Astrocyte (in vitro differentiated cells and primary cell): ENCODE data around the gene CTBP2. TPM values are rescaled to one million over a fixed set of nuclear protein-coding genes. Genes with fewer than 3 reads are reported as not detected.

Experiments
- DNase-seq: peaks from one replicate; pipeline ENCODE4 v3.0.0-alpha.2; 2010; ENCODE audit warnings: low read depth
- FAIRE-seq: peaks from 2 replicates; lab custom pipeline; 2011; peaks lifted over from hg19 to GRCh38; lab: Jason Lieb, UNC
- H2AFZ ChIP-seq: 2 replicates; pipeline ENCODE4 v1.6.0; 2012; ENCODE audit warnings: low read depth, low read length, inconsistent platforms
- H3K27ac ChIP-seq: 2 replicates; pipeline ENCODE4 v1.5.1; 2011; ENCODE audit warnings: low read depth, low read length, inconsistent platforms
- H3K27me3 ChIP-seq: 2 replicates; pipeline ENCODE4 v1.6.0; 2011; ENCODE audit warnings: low read length, inconsistent platforms; ENCODE audit not compliant: insufficient read depth
- H3K36me3 ChIP-seq: 2 replicates; pipeline ENCODE4 v1.5.1; 2011; ENCODE audit warnings: low read length, inconsistent platforms; ENCODE audit not compliant: insufficient read depth
- H3K4me1 ChIP-seq: 2 replicates; pipeline ENCODE4 v1.5.1; 2011; ENCODE audit warnings: low read length, inconsistent platforms; ENCODE audit not compliant: insufficient read depth
- H3K4me2 ChIP-seq: 2 replicates; pipeline ENCODE4 v1.6.0; 2012; ENCODE audit warnings: low read length, inconsistent platforms
- H3K4me3 ChIP-seq: 2 replicates; pipeline ENCODE4 v1.5.1; 2011; ENCODE audit warnings: low read depth, mild to moderate bottlenecking, low read length, inconsistent platforms; ENCODE audit not compliant: insufficient read depth
- H3K79me2 ChIP-seq: 2 replicates; pipeline ENCODE4 v1.6.0; 2012; ENCODE audit warnings: mild to moderate bottlenecking, low read length, inconsistent platforms; ENCODE audit not compliant: insufficient read depth
- H3K9ac ChIP-seq: 2 replicates; pipeline ENCODE4 v1.6.0; 2012; ENCODE audit warnings: mild to moderate bottlenecking, low read length, inconsistent platforms
- H3K9me3 ChIP-seq: 2 replicates; pipeline ENCODE4 v1.5.1; 2012; ENCODE audit warnings: low read depth, mild to moderate bottlenecking, low read length, inconsistent platforms; ENCODE audit not compliant: insufficient read depth
- H4K20me1 ChIP-seq: 2 replicates; pipeline ENCODE4 v1.6.0; 2012; ENCODE audit warnings: low read length, inconsistent platforms; ENCODE audit not compliant: insufficient read depth
- H3K27ac Mint-ChIP-seq: one replicate; pipeline ENCODE4 v1.8.0; 2021; ENCODE audit warnings: mild to moderate bottlenecking, mixed read lengths; ENCODE audit not compliant: unreplicated experiment
- H3K27me3 Mint-ChIP-seq: one replicate; pipeline ENCODE4 v1.8.0; 2021; ENCODE audit warnings: low read depth, mixed read lengths; ENCODE audit not compliant: unreplicated experiment
- H3K36me3 Mint-ChIP-seq: one replicate; pipeline ENCODE4 v1.8.0; 2021; ENCODE audit warnings: low read depth, mixed read lengths; ENCODE audit not compliant: unreplicated experiment
- H3K4me1 Mint-ChIP-seq: one replicate; pipeline ENCODE4 v1.8.0; 2021; ENCODE audit warnings: low read depth, mixed read lengths; ENCODE audit not compliant: unreplicated experiment
- H3K4me3 Mint-ChIP-seq: one replicate; pipeline ENCODE4 v1.8.0; 2021; ENCODE audit warnings: mild to moderate bottlenecking, moderate library complexity, mixed read lengths; ENCODE audit not compliant: unreplicated experiment
- H3K9me3 Mint-ChIP-seq: one replicate; pipeline ENCODE4 v1.8.0; 2021; ENCODE audit warnings: mild to moderate bottlenecking, mixed read lengths; ENCODE audit not compliant: unreplicated experiment
- CTCF ChIP-seq: IDR thresholded peaks from 2 replicates; pipeline ENCODE4 v1.5.1; 2011; ENCODE audit warnings: low read depth, mild to moderate bottlenecking, inconsistent platforms, low read length, moderate library complexity; ENCODE audit not compliant: insufficient read depth
- EZH2 ChIP-seq: IDR thresholded peaks from 2 replicates; pipeline ENCODE4 v1.6.1; 2012; ENCODE audit warnings: mild to moderate bottlenecking, low read length, inconsistent platforms; ENCODE audit not compliant: insufficient read depth
- total RNA-seq: library from RNA; stranded (reverse); gene quantifications from 2 replicates; pipeline ENCODE4 v1.2.1, GENCODE V29; 2021

Gene CTBP2
- total RNA-seq, 1 donor from 2014 or later: 109 TPM

GRCh38 chr10:124955243-124955642, 205.1 kb downstream of the CTBP2 start:
- H3K9ac ChIP-seq: no peak overlapping the region
- TF ChIP-seq EZH2 (no peak), CTCF (no peak)
- Mint-ChIP-seq H3K27ac (no peak overlapping the region), H3K4me1 (no peaks in the 10 kb centered on the region), H3K27me3 (no peaks in the 10 kb centered on the region), H3K4me3 (no peak overlapping the region), H3K9me3 (no peaks in the 10 kb centered on the region), H3K36me3 (peaks cover 1% of the 10 kb centered on the region)
- no peak overlapping the region for H3K4me3 ChIP-seq
- DNase-seq (no peak), FAIRE-seq (no peak)
- H3K36me3 ChIP-seq: no peaks in the 10 kb centered on the region
- H2AFZ ChIP-seq: no peak overlapping the region
- peaks cover 83% of the 10 kb centered on the region for H4K20me1 ChIP-seq
- H3K27ac ChIP-seq: no peak overlapping the region
- peaks cover 86% of the 10 kb centered on the region for H3K79me2 ChIP-seq
- no peak overlapping the region for H3K4me2 ChIP-seq
- H3K27me3 ChIP-seq: no peaks in the 10 kb centered on the region
- no peaks in the 10 kb centered on the region for H3K4me1 ChIP-seq
- H3K9me3 ChIP-seq: no peaks in the 10 kb centered on the region

- Histone ChIP-seq H3K36me3 (no peaks in the 10 kb centered on the region), H3K4me2 (no peak overlapping the region), H3K4me1 (no peaks in the 10 kb centered on the region), H2AFZ (no peak overlapping the region), H3K9me3 (no peaks in the 10 kb centered on the region), H3K79me2 (peaks cover 86% of the 10 kb centered on the region), H3K9ac (no peak overlapping the region), H4K20me1 (peaks cover 82% of the 10 kb centered on the region), H3K27ac (no peak overlapping the region), H3K4me3 (no peak overlapping the region), H3K27me3 (no peaks in the 10 kb centered on the region)
- Mint-ChIP-seq H3K27ac (no peak overlapping the region), H3K27me3 (no peaks in the 10 kb centered on the region), H3K36me3 (peaks cover 1% of the 10 kb centered on the region), H3K9me3 (no peaks in the 10 kb centered on the region), H3K4me1 (no peaks in the 10 kb centered on the region), H3K4me3 (no peak overlapping the region)
- TF ChIP-seq CTCF (no peak), EZH2 (no peak)
- no peak for DNase-seq
- no peak for FAIRE-seq
Observed at GRCh38 chr10:124953421-124953820, 206.9 kb downstream of the CTBP2 start.

GRCh38 chr10:124952123-124952522, 208.2 kb downstream of the CTBP2 start:
- H3K4me3 Mint-ChIP-seq: no peak overlapping the region
- H3K4me1 Mint-ChIP-seq: peaks cover 6% of the 10 kb centered on the region
- Histone ChIP-seq H3K27me3 (no peaks in the 10 kb centered on the region), H3K4me2 (no peak overlapping the region), H2AFZ (no peak overlapping the region), H3K27ac (no peak overlapping the region), H3K9me3 (no peaks in the 10 kb centered on the region), H3K79me2 (peaks cover 87% of the 10 kb centered on the region), H3K36me3 (no peaks in the 10 kb centered on the region), H3K4me3 (no peak overlapping the region), H3K9ac (no peak overlapping the region), H3K4me1 (no peaks in the 10 kb centered on the region), H4K20me1 (peaks cover 82% of the 10 kb centered on the region)
- H3K27me3 Mint-ChIP-seq: no peaks in the 10 kb centered on the region
- peaks cover 1% of the 10 kb centered on the region for H3K36me3 Mint-ChIP-seq
- TF ChIP-seq EZH2 (no peak), CTCF (no peak)
- no peak overlapping the region for H3K27ac Mint-ChIP-seq
- H3K9me3 Mint-ChIP-seq: no peaks in the 10 kb centered on the region
- DNase-seq: no peak
- FAIRE-seq: no peak
